Posterior cingulate gyrus (tissue), 11 donors: ENCODE measurements around the gene SYT8.
A peak's percentile ranks its signal among the peaks of the same experiment; 100 is the strongest.

Experiments
- DNase-seq, 10 donors: peaks; one replicate each; pipeline versions ENCODE4 v3.0.0 to v3.0.0-alpha.2; 2020 to 2021; ENCODE audit warnings: mixed read lengths in 3 of 10
- intact Hi-C: fragments of 100-400 bp; cut with DNase I; formaldehyde crosslinking; loops from one replicate; pipeline ENCODE4 v1.15.1; 2023

Gene SYT8

GRCh38 chr11:1842149-1843097, 7.6 kb downstream of the SYT8 start:
- intact Hi-C loops, result no loop called here
- peak in 4 of 10 donors; percentile 9 to 83 (median 71) for DNase-seq

- intact Hi-C loops, result no loop called here
- peak in 3 of 10 donors; percentile 39 to 84 (median 72) for DNase-seq
These were observed 8.3 kb downstream of the SYT8 start for GRCh38 chr11:1843098-1843473.

GRCh38 chr11:1843796-1844195, 9.0 kb downstream of the SYT8 start:
- intact Hi-C loops, result no loop called here
- peak in 2 of 10 donors; percentile 66 to 70 for DNase-seq

GRCh38 chr11:1844221-1845094, 9.7 kb downstream of the SYT8 start:
- peak in 3 of 10 donors; percentile 35 to 80 (median 74) for DNase-seq
- intact Hi-C loops, result no loop called here

GRCh38 chr11:1845095-1845429, 10.3 kb downstream of the SYT8 start:
- intact Hi-C loops, result no loop called here
- peak in 1 of 10 donors; percentile 2 for DNase-seq

- DNase-seq, result peak in 2 of 10 donors; percentile 67 to 72
- intact Hi-C loops, result no loop called here
These were observed 11.0 kb downstream of the SYT8 start for GRCh38 chr11:1845561-1846452.

- no peak for DNase-seq
- intact Hi-C loops, result no loop called here
These were observed 11.7 kb downstream of the SYT8 start for GRCh38 chr11:1846453-1846932.

- intact Hi-C loops, result no loop called here
- DNase-seq, result no peak
These were observed 12.4 kb downstream of the SYT8 start for GRCh38 chr11:1847006-1847735.

- intact Hi-C loops, result no loop called here
- DNase-seq, result no peak
These were observed 13.3 kb downstream of the SYT8 start for GRCh38 chr11:1847926-1848639.

GRCh38 chr11:1848640-1849430, 14.0 kb downstream of the SYT8 start:
- no peak for DNase-seq
- intact Hi-C loops, result no loop called here

- intact Hi-C loops, result no loop called here
- no peak for DNase-seq
These were observed 16.8 kb downstream of the SYT8 start for GRCh38 chr11:1851468-1852180.

- DNase-seq, result no peak
- intact Hi-C loops, result no loop called here
These were observed 17.6 kb downstream of the SYT8 start for GRCh38 chr11:1852271-1852876.

GRCh38 chr11:1852877-1853276, 18.1 kb downstream of the SYT8 start, which contains the start of gene LSP1:
Gene LSP1 (plus strand): TSS chr11:1853084. CDS start chr11:1853145, 61 bp downstream.
- intact Hi-C loops, result no loop called here
- no peak for DNase-seq

GRCh38 chr11:1853376-1854131, 18.8 kb downstream of the SYT8 start:
- intact Hi-C loops, result no loop called here
- DNase-seq, result no peak

GRCh38 chr11:1854132-1854948, 19.6 kb downstream of the SYT8 start:
- intact Hi-C loops, result no loop called here
- DNase-seq, result no peak
